Mesenchymal stem cell (in vitro differentiated cells and primary cell): ENCODE measurements around the gene TMPRSS6.

Experiments
- DNase-seq: peaks from one replicate; pipeline ENCODE4 v3.0.0-alpha.2; 2013
- H2AFZ ChIP-seq: one replicate; pipeline ENCODE4 v1.6.1; 2013; ENCODE audit warnings: low read depth, mild to moderate bottlenecking, control low read depth, inconsistent platforms, low read length, moderate library complexity
- H2AK5ac ChIP-seq: 2 replicates; pipeline ENCODE4 v1.6.1; 2013; ENCODE audit warnings: low read length, moderate library complexity, mild to moderate bottlenecking, inconsistent platforms; ENCODE audit not compliant: severe bottlenecking
- H2BK120ac ChIP-seq: one replicate; pipeline ENCODE4 v1.6.1; 2013; ENCODE audit warnings: low read depth, mild to moderate bottlenecking, inconsistent platforms, low read length, moderate library complexity
- H2BK12ac ChIP-seq, 2 experiments: one replicate each; pipeline ENCODE4 v1.6.1; 2013; ENCODE audit warnings: inconsistent platforms in 2 of 2, low read length in 2 of 2, mild to moderate bottlenecking in 2 of 2, moderate library complexity in 2 of 2, control low read depth in 1 of 2
- H2BK15ac ChIP-seq: one replicate; pipeline ENCODE4 v1.6.1; 2013; ENCODE audit warnings: mild to moderate bottlenecking, low read depth, inconsistent platforms; ENCODE audit not compliant: poor library complexity, severe bottlenecking
- H2BK5ac ChIP-seq: 2 replicates; pipeline ENCODE4 v1.6.1; 2013; ENCODE audit warnings: low read depth, mild to moderate bottlenecking, low read length, control low read depth, inconsistent platforms; ENCODE audit not compliant: poor library complexity, severe bottlenecking
- H3K14ac ChIP-seq, 2 experiments: one replicate each; pipeline ENCODE4 v1.6.1; 2013; ENCODE audit warnings: inconsistent platforms in 2 of 2, low read length in 2 of 2, control low read depth in 1 of 2, mild to moderate bottlenecking in 1 of 2, moderate library complexity in 1 of 2
- H3K18ac ChIP-seq, 2 experiments: one replicate each; pipeline ENCODE4 v1.6.1; 2013; ENCODE audit warnings: inconsistent platforms in 2 of 2, low read length in 2 of 2, control low read depth in 1 of 2, low read depth in 1 of 2, mild to moderate bottlenecking in 1 of 2
- H3K23ac ChIP-seq, 2 experiments: one replicate each; pipeline ENCODE4 v1.6.1; 2013; ENCODE audit warnings: inconsistent platforms in 2 of 2, low read length in 2 of 2, mild to moderate bottlenecking in 2 of 2, moderate library complexity in 2 of 2, control low read depth in 1 of 2
- H3K27ac ChIP-seq: 2 replicates; pipeline ENCODE4 v1.5.1; 2013; ENCODE audit warnings: mild to moderate bottlenecking, moderate library complexity, low read length, control low read depth, inconsistent platforms; ENCODE audit not compliant: poor library complexity, severe bottlenecking
- H3K27me3 ChIP-seq, 2 experiments: 2 replicates each; pipeline versions ENCODE4 v1.6.1 to v1.7.0; 2013; ENCODE audit warnings: low read length in 2 of 2, mild to moderate bottlenecking in 2 of 2, moderate library complexity in 2 of 2, control low read depth in 1 of 2, inconsistent platforms in 1 of 2; ENCODE audit not compliant: control insufficient read depth in 1 of 2, insufficient read depth in 1 of 2
- H3K36me3 ChIP-seq, 2 experiments: 2 replicates each; pipeline versions ENCODE4 v1.6.1 to v1.7.0; 2013; ENCODE audit warnings: low read length in 2 of 2, control low read depth in 1 of 2, inconsistent platforms in 1 of 2, low read depth in 1 of 2, mild to moderate bottlenecking in 1 of 2; ENCODE audit not compliant: insufficient read depth in 2 of 2, control insufficient read depth in 1 of 2
- H3K4ac ChIP-seq, 2 experiments: one replicate each; pipeline ENCODE4 v1.6.1; 2013; ENCODE audit warnings: inconsistent platforms in 2 of 2, low read length in 2 of 2, mild to moderate bottlenecking in 2 of 2, moderate library complexity in 2 of 2, control low read depth in 1 of 2, low read depth in 1 of 2
- H3K4me1 ChIP-seq: 2 replicates; pipeline ENCODE4 v1.6.1; 2013; ENCODE audit warnings: low read depth, low read length, control low read depth; ENCODE audit not compliant: control insufficient read depth, insufficient read depth
- H3K4me2 ChIP-seq: 2 replicates; pipeline ENCODE4 v1.6.1; 2013; ENCODE audit warnings: low read length, mild to moderate bottlenecking, inconsistent platforms; ENCODE audit not compliant: poor library complexity, severe bottlenecking
- H3K4me3 ChIP-seq, 2 experiments: 2 replicates each; pipeline versions ENCODE4 v1.5.1 to v1.7.0; 2013; ENCODE audit warnings: low read length in 2 of 2, mild to moderate bottlenecking in 2 of 2, control low read depth in 1 of 2, low read depth in 1 of 2; ENCODE audit not compliant: insufficient read depth in 1 of 2
- H3K79me1 ChIP-seq: replicated peaks from 2 replicates; pipeline ENCODE4 v1.6.1; 2013; ENCODE audit warnings: mild to moderate bottlenecking, control low read depth, low read length, inconsistent platforms; ENCODE audit not compliant: poor library complexity, severe bottlenecking
- H3K9ac ChIP-seq: 2 replicates; pipeline ENCODE4 v1.7.0; 2013; ENCODE audit warnings: mild to moderate bottlenecking, low read length, moderate library complexity
- H3K9me3 ChIP-seq: 2 replicates; pipeline ENCODE4 v1.7.0; 2013; ENCODE audit warnings: mild to moderate bottlenecking, low read length; ENCODE audit not compliant: control insufficient read depth
- H4K8ac ChIP-seq: one replicate; pipeline ENCODE4 v1.6.1; 2013; ENCODE audit warnings: inconsistent platforms, mild to moderate bottlenecking, low read length, moderate library complexity
- H4K91ac ChIP-seq: one replicate; pipeline ENCODE4 v1.6.1; 2013; ENCODE audit warnings: mild to moderate bottlenecking, low read length, inconsistent platforms
- WGBS: methylation state at CpG from one replicate; pipeline ENCODE4 v1.1.7; 2013; ENCODE audit warnings: mixed read lengths; 5-methylcytosine and 5-hydroxymethylcytosine counted together

The TMPRSS6 gene

GRCh38 chr22:37062702-37063381, 46.7 kb downstream of the TMPRSS6 start:
- Histone ChIP-seq H3K4me3 (no peak overlapping the region), H3K14ac (no peak overlapping the region), H2BK120ac (no peak overlapping the region), H3K23ac (no peak overlapping the region), H3K27me3 (peaks cover 14 to 16% of the 10 kb centered on the region in 2 experiments), H3K18ac (no peak overlapping the region), H2AFZ (no peak overlapping the region), H3K4me2 (no peak overlapping the region), H3K27ac (no peak overlapping the region), H3K9ac (no peak overlapping the region), H2BK5ac (no peak overlapping the region), H2BK15ac (no peak overlapping the region), H3K36me3 (peaks cover 26 to 54% of the 10 kb centered on the region in 2 experiments), H2AK5ac (no peak overlapping the region), H4K8ac (no peak overlapping the region), H3K4ac (no peak overlapping the region), H3K79me1 (no peaks in the 10 kb centered on the region), H4K91ac (no peak overlapping the region), H2BK12ac (no peak overlapping the region), H3K4me1 (no peaks in the 10 kb centered on the region), H3K9me3 (no peaks in the 10 kb centered on the region)
- WGBS, result 82% methylated on average over 12 of the region's 15 CpGs
- no peak for DNase-seq

- H3K36me3 ChIP-seq, result peaks cover 31 to 59% of the 10 kb centered on the region in 2 experiments
- no peaks in the 10 kb centered on the region for H3K9me3 ChIP-seq
- H4K91ac ChIP-seq, result no peak overlapping the region
- no peak overlapping the region for H2BK120ac ChIP-seq
- H4K8ac ChIP-seq, result no peak overlapping the region
- no peak overlapping the region for H3K4me3 ChIP-seq
- H2AK5ac ChIP-seq, result no peak overlapping the region
- DNase-seq, result no peak
- H2BK5ac ChIP-seq, result no peak overlapping the region
- no peaks in the 10 kb centered on the region for H3K79me1 ChIP-seq
- no peaks in the 10 kb centered on the region for H3K4me1 ChIP-seq
- H3K27ac ChIP-seq, result no peak overlapping the region
- H3K18ac ChIP-seq, result no peak overlapping the region
- H2AFZ ChIP-seq, result no peak overlapping the region
- no peak overlapping the region for H2BK15ac ChIP-seq
- H3K4me2 ChIP-seq, result no peak overlapping the region
- 73% methylated on average over 7 of the region's 7 CpGs for WGBS
- H2BK12ac ChIP-seq, result no peak overlapping the region
- no peak overlapping the region for H3K9ac ChIP-seq
- peaks cover 9 to 11% of the 10 kb centered on the region in 2 experiments for H3K27me3 ChIP-seq
- no peak overlapping the region for H3K4ac ChIP-seq
- no peak overlapping the region for H3K23ac ChIP-seq
- H3K14ac ChIP-seq, result no peak overlapping the region
These were observed 47.2 kb downstream of the TMPRSS6 start for GRCh38 chr22:37062376-37062675.

GRCh38 chr22:37061611-37062375, 47.7 kb downstream of the TMPRSS6 start:
- Histone ChIP-seq H3K18ac (no peak overlapping the region), H3K27me3 (peaks cover 6 to 9% of the 10 kb centered on the region in 2 experiments), H3K36me3 (peaks cover 36 to 64% of the 10 kb centered on the region in 2 experiments), H3K4me1 (no peaks in the 10 kb centered on the region), H2BK5ac (no peak overlapping the region), H4K8ac (no peak overlapping the region), H3K4me3 (no peak overlapping the region), H4K91ac (no peak overlapping the region), H3K79me1 (no peaks in the 10 kb centered on the region), H2AK5ac (no peak overlapping the region), H3K9me3 (no peaks in the 10 kb centered on the region), H2BK120ac (no peak overlapping the region), H3K14ac (no peak overlapping the region), H3K9ac (no peak overlapping the region), H2BK12ac (no peak overlapping the region), H3K4ac (no peak overlapping the region), H3K27ac (no peak overlapping the region), H2AFZ (no peak overlapping the region), H3K23ac (no peak overlapping the region), H3K4me2 (no peak overlapping the region), H2BK15ac (no peak overlapping the region)
- DNase-seq, result no peak
- 94% methylated on average over 4 of the region's 10 CpGs for WGBS

DNA sequence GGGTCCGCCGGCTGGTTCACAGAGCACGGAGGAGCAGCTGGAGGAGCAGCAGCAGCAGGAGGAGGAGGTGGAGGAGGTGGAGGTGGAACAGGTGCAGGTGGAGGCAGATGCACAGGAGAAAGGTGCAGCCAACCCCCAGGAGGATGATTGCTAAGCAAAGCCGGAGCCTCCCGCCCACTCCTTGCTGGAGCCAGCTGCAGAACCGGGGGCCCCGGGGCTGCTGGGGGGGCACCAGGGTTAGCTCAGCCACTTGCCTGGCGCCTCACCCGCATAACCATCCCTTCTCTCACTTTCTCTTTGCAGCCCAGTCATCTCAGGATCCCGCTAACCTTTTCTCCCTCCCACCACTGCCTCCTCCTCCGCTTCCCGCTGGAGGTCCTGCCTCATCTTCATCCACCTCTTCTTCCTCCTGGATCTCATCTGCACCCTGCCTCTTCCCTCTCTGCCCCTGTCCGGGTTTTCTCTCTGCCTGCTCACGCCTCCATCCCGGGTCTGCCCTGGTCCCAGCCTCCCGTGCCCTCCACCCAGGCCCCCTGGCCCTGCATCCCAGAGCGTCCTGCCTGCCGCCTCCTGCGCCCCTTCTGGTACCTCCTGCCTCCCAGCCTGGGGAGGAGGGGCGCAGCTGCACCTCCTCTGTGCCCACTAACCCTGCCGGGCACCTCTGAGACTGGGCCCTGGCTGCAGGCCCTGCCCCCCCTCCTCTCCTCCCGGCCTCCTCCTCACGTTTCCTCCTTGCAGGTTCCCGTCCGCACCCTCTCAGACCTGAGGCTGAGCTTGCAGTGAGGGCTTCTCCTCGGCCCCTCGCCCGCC, 48.5 kb downstream of the TMPRSS6 start:
- Histone ChIP-seq H3K18ac (no peak overlapping the region), H2AK5ac (no peak overlapping the region), H2AFZ (no peak overlapping the region), H2BK5ac (no peak overlapping the region), H2BK15ac (no peak overlapping the region), H4K8ac (no peak overlapping the region), H3K4ac (no peak overlapping the region), H3K4me2 (no peak overlapping the region), H3K27me3 (peaks cover 0 to 4% of the 10 kb centered on the region in 2 experiments), H3K23ac (no peak overlapping the region), H2BK120ac (no peak overlapping the region), H3K9ac (no peak overlapping the region), H3K9me3 (no peaks in the 10 kb centered on the region), H3K14ac (no peak overlapping the region), H3K27ac (no peak overlapping the region), H4K91ac (no peak overlapping the region), H2BK12ac (no peak overlapping the region), H3K4me3 (peak overlapping the region in 1 of 2 experiments; percentile 5), H3K4me1 (no peaks in the 10 kb centered on the region), H3K79me1 (no peaks in the 10 kb centered on the region), H3K36me3 (peaks cover 44 to 72% of the 10 kb centered on the region in 2 experiments)
- DNase-seq, result no peak
- WGBS, result 93% methylated on average over 22 of the region's 28 CpGs
